MM.1S (cell line): ENCODE measurements around the gene FAM193A.

ENCODE experiments used
- EZH2 ChIP-seq: fragments of 300-600 bp; sonication (generic); optimal IDR thresholded peaks from 2 replicates; pipeline ENCODE3; 2017; ENCODE audit warnings: low read depth, mild to moderate bottlenecking, antibody characterized with exemption, low read length, mixed read lengths
- EZH2phosphoT487 ChIP-seq: fragments of 300-600 bp; sonication (generic); IDR thresholded peaks from 2 replicates; pipeline ENCODE4 v1.6.1; 2018; ENCODE audit warnings: antibody characterized with exemption, low read length
- TF ChIP-seq, protein P1 (sequence below): fragments of 300-600 bp; sonication (generic); IDR thresholded peaks from 2 replicates; pipeline ENCODE4 v1.5.1; 2016; ENCODE audit warnings: antibody characterized with exemption, low read length, mixed read lengths

DNA sequence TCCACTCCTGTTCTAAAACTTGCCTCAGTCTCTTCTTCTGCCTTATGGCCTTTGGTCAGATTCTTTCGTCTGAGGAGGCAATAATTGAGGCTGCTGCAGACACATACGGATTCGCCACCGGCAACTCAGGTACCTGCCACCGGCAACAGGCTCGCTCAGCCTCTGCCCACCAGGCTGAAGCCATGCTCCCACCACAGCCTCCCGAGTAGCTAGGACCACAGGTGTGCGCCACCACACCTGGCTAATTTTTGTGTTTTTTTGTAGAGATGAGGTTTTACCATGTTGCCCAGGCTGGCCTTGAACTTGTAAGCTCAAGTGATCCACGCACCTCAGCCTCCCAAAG is 193.1 kb downstream of the FAM193A start:
- TF ChIP-seq, protein P1, sequence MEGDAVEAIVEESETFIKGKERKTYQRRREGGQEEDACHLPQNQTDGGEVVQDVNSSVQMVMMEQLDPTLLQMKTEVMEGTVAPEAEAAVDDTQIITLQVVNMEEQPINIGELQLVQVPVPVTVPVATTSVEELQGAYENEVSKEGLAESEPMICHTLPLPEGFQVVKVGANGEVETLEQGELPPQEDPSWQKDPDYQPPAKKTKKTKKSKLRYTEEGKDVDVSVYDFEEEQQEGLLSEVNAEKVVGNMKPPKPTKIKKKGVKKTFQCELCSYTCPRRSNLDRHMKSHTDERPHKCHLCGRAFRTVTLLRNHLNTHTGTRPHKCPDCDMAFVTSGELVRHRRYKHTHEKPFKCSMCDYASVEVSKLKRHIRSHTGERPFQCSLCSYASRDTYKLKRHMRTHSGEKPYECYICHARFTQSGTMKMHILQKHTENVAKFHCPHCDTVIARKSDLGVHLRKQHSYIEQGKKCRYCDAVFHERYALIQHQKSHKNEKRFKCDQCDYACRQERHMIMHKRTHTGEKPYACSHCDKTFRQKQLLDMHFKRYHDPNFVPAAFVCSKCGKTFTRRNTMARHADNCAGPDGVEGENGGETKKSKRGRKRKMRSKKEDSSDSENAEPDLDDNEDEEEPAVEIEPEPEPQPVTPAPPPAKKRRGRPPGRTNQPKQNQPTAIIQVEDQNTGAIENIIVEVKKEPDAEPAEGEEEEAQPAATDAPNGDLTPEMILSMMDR, result no peak
- TF ChIP-seq EZH2 (no peak), EZH2phosphoT487 (no peak)
